ENCODE measurements around the gene LRRC73. TPM values are rescaled to one million over a fixed set of nuclear protein-coding genes. Genes with fewer than 3 reads are reported as not detected.

LRRC73 gene
- total RNA-seq, 1 experiment from 2014 or later, result 0.58 TPM

DNA sequence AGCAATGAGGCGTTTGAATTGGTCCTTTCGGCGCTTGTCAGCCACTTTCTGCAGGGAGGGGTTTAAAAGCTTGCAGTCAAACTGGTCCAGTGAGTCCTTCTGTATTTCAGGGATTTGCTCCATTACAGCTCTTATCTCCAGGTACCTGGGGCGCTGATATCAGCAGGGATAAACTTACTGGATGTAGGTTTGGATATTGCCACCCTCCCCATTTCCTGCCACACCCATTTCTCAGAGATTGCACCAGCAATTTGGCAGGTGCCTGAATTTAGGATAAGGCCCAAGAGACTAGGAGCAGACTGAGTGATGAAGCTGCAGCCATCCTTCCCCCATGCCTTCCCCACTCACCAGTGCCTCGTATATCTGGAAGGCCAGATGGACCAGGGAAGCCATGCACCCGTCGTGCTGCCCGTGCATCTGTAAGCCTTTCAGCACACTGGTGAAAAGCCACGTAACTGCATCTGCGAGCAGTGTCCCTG lies 14.4 kb upstream of the LRRC73 start:
- intact Hi-C loops (cut with micrococcal nuclease; ENCODE audit: unreplicated experiment), result no loop called here
- DNase-seq (ENCODE audit: low spot score), result no peak
- peaks cover 99% of the 10 kb centered on the region for H3K36me3 ChIP-seq (ENCODE audit: insufficient read depth, low read length, poor library complexity, severe bottlenecking)
- no peaks in the 10 kb centered on the region for H3K4me1 ChIP-seq (ENCODE audit: insufficient read depth, low read length, poor library complexity, severe bottlenecking)
- BruUV-seq (replicated peaks), result no TSS peak
- ChIA-PET POLR2A (ENCODE audit: low non-redundant PET) (no interaction called here), CTCF (no interaction called here)
- H3K27ac ChIP-seq (ENCODE audit: low read depth, low read length, poor library complexity, severe bottlenecking), result no peak overlapping the region
- H3K9me3 ChIP-seq (ENCODE audit: low read depth, low read length, poor library complexity, severe bottlenecking), result no peaks in the 10 kb centered on the region
- TF ChIP-seq, protein P1, sequence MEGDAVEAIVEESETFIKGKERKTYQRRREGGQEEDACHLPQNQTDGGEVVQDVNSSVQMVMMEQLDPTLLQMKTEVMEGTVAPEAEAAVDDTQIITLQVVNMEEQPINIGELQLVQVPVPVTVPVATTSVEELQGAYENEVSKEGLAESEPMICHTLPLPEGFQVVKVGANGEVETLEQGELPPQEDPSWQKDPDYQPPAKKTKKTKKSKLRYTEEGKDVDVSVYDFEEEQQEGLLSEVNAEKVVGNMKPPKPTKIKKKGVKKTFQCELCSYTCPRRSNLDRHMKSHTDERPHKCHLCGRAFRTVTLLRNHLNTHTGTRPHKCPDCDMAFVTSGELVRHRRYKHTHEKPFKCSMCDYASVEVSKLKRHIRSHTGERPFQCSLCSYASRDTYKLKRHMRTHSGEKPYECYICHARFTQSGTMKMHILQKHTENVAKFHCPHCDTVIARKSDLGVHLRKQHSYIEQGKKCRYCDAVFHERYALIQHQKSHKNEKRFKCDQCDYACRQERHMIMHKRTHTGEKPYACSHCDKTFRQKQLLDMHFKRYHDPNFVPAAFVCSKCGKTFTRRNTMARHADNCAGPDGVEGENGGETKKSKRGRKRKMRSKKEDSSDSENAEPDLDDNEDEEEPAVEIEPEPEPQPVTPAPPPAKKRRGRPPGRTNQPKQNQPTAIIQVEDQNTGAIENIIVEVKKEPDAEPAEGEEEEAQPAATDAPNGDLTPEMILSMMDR (conservative IDR thresholded peaks at IDR 0.05; ENCODE audit: low read depth, low read length), result no peak
- no peak for TF ChIP-seq EZH2 (IDR thresholded peaks at IDR 0.05; ENCODE audit: borderline replicate concordance, low read depth, low read length, poor library complexity, severe bottlenecking)
- no peaks in the 10 kb centered on the region for H3K27me3 ChIP-seq (replicated peaks; ENCODE audit: insufficient read depth, low read depth, low read length, poor library complexity)
- no peak overlapping the region for H3K4me3 ChIP-seq (ENCODE audit: low read depth, low read length, poor library complexity, severe bottlenecking)

DNA sequence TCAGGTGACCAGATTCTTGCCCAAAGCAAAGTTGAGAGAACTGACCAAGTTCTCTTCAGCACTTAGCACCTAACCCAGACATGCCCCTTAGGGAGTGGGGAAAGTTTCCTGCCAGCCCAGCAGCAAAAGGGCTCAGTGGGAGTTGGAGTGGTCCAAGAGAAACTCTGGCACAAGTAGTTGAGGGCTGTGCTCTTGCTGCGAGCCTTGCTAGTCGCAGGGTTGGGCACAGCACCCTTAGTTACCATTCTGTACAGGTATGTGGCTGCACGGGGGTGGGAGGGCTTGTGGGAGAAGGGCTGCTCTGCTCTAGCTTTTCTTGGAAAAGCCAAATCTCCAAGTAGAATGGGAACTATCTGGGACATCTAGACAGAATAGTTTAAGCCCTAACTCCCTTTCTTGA lies 13.1 kb upstream of the LRRC73 start:
- no peak for DNase-seq (ENCODE audit: low spot score)
- no TSS peak for BruUV-seq (replicated peaks)
- POLR2A ChIA-PET (ENCODE audit: low non-redundant PET), result no interaction called here
- no peaks in the 10 kb centered on the region for H3K9me3 ChIP-seq (ENCODE audit: low read depth, low read length, poor library complexity, severe bottlenecking)
- no peak overlapping the region for H3K27ac ChIP-seq (ENCODE audit: low read depth, low read length, poor library complexity, severe bottlenecking)
- no peaks in the 10 kb centered on the region for H3K27me3 ChIP-seq (replicated peaks; ENCODE audit: insufficient read depth, low read depth, low read length, poor library complexity)
- H3K36me3 ChIP-seq (ENCODE audit: insufficient read depth, low read length, poor library complexity, severe bottlenecking), result peaks cover 92% of the 10 kb centered on the region
- H3K4me1 ChIP-seq (ENCODE audit: insufficient read depth, low read length, poor library complexity, severe bottlenecking), result no peaks in the 10 kb centered on the region
- TF ChIP-seq, protein P1 (conservative IDR thresholded peaks at IDR 0.05; ENCODE audit: low read depth, low read length), result no peak
- no peak for TF ChIP-seq EZH2 (IDR thresholded peaks at IDR 0.05; ENCODE audit: borderline replicate concordance, low read depth, low read length, poor library complexity, severe bottlenecking)
- CTCF ChIA-PET, result no interaction called here
- H3K4me3 ChIP-seq (ENCODE audit: low read depth, low read length, poor library complexity, severe bottlenecking), result no peak overlapping the region
- intact Hi-C loops (cut with micrococcal nuclease; ENCODE audit: unreplicated experiment), result no loop called here

DNA sequence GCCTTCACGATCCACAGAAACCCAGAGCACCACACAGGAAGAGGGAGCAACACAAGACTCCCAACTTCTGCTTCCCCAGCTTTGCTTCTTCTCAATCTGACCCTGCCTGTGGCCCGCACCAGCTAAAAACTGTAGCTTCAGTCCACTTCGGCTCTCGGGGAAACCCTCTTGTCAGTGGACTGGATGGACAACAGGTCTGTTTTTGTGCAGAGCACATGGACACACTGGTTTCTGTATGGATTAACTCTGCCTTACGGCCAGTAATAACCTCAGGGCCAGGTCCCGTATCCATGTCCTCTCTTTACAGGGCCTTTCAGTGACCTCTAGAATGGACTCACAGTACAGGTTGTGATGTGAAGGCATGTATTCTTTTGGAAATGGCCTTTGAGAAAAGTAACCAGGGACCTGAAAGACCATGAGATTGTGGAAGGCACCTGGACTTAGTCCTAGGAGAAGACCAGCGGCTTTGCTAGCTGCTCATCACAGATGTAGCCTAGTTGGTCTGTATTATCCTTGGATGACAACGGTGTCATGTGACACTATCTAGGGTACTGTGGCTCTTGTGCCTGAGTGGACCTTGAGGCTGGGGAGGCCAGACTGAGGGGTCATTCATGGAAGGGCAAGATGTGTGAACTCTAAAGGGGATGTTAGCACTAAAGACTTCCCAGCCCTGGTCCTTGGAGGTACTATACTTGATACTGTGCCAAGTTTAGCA lies 12.6 kb upstream of the LRRC73 start:
- H3K27me3 ChIP-seq (replicated peaks; ENCODE audit: insufficient read depth, low read depth, low read length, poor library complexity), result no peaks in the 10 kb centered on the region
- CTCF ChIA-PET, result no interaction called here
- TSS peak; percentile 22 for BruUV-seq (replicated peaks)
- no peak overlapping the region for H3K27ac ChIP-seq (ENCODE audit: low read depth, low read length, poor library complexity, severe bottlenecking)
- no peak for DNase-seq (ENCODE audit: low spot score)
- intact Hi-C loops (cut with micrococcal nuclease; ENCODE audit: unreplicated experiment), result no loop called here
- H3K36me3 ChIP-seq (ENCODE audit: insufficient read depth, low read length, poor library complexity, severe bottlenecking), result peaks cover 86% of the 10 kb centered on the region
- POLR2A ChIA-PET (ENCODE audit: low non-redundant PET), result interaction anchor here (0.6 kb wide), 1 partner anchor 9 kb away, joined by 5 read pairs; no protein-coding TSS in a partner anchor
- TF ChIP-seq EZH2 (IDR thresholded peaks at IDR 0.05; ENCODE audit: borderline replicate concordance, low read depth, low read length, poor library complexity, severe bottlenecking), result no peak
- TF ChIP-seq, protein P1 (conservative IDR thresholded peaks at IDR 0.05; ENCODE audit: low read depth, low read length), result no peak
- no peak overlapping the region for H3K4me3 ChIP-seq (ENCODE audit: low read depth, low read length, poor library complexity, severe bottlenecking)
- H3K4me1 ChIP-seq (ENCODE audit: insufficient read depth, low read length, poor library complexity, severe bottlenecking), result no peaks in the 10 kb centered on the region
- no peaks in the 10 kb centered on the region for H3K9me3 ChIP-seq (ENCODE audit: low read depth, low read length, poor library complexity, severe bottlenecking)

Measured in A673 (cell line).